Measurements from ENCODE around the gene RDH13. TPM values are rescaled to one million over a fixed set of nuclear protein-coding genes. Genes with fewer than 3 reads are reported as not detected.
"Not testable (repeated sequence)": the region's sequence is repeated elsewhere in the genome, so short reads cannot be mapped to it uniquely, and the experiment has no call there.

The RDH13 gene
- total RNA-seq (2012; rRNA removed) = 11.4 and 14.2 TPM in 2 replicates

- Histone ChIP-seq H3K9me3 (replicated peaks; ENCODE audit: low read length) (no peaks in the 10 kb centered on the region), H3K36me3 (ENCODE audit: insufficient read depth, low read length) (peaks cover 6% of the 10 kb centered on the region), H3K27me3 (ENCODE audit: control insufficient read depth, insufficient read depth, low read length) (peaks cover 22% of the 10 kb centered on the region), H3K9ac (ENCODE audit: low read depth, low read length) (peak within 1 kb of the TSS; percentile 80), H3K4me3 (ENCODE audit: low read length) (peak within 1 kb of the TSS; percentile 79), H3K4me1 (ENCODE audit: control insufficient read depth, insufficient read depth, low read length) (peaks cover 3% of the 10 kb centered on the region), H3K4me2 (ENCODE audit: low read length) (peak within 1 kb of the TSS; percentile 86)
These were observed at the start of gene RDH13 for GRCh38 chr19:55062735-55063491. Gene RDH13, minus strand, starts transcription at chr19:55063148. Its CDS starts 116 bp downstream, at chr19:55063032.

GRCh38 chr19:55112246-55112776 is 49.4 kb upstream of the RDH13 start:
- no peak overlapping the region for H3K4me2 ChIP-seq (ENCODE audit: low read length)
- no peak overlapping the region for H3K4me3 ChIP-seq (ENCODE audit: low read length)
- no peaks in the 10 kb centered on the region for H3K9me3 ChIP-seq (replicated peaks; ENCODE audit: low read length)
- peaks cover 21% of the 10 kb centered on the region for H3K36me3 ChIP-seq (ENCODE audit: insufficient read depth, low read length)
- no peak overlapping the region for H3K9ac ChIP-seq (ENCODE audit: low read depth, low read length)
- H3K27me3 ChIP-seq (ENCODE audit: control insufficient read depth, insufficient read depth, low read length) = no peaks in the 10 kb centered on the region
- peaks cover 18% of the 10 kb centered on the region for H3K4me1 ChIP-seq (ENCODE audit: control insufficient read depth, insufficient read depth, low read length)

- Histone ChIP-seq H3K27me3 (ENCODE audit: control insufficient read depth, insufficient read depth, low read length) (no peaks in the 10 kb centered on the region), H3K9me3 (replicated peaks; ENCODE audit: low read length) (no peaks in the 10 kb centered on the region), H3K4me2 (ENCODE audit: low read length) (no peak overlapping the region), H3K4me1 (ENCODE audit: control insufficient read depth, insufficient read depth, low read length) (peaks cover 18% of the 10 kb centered on the region), H3K9ac (ENCODE audit: low read depth, low read length) (no peak overlapping the region), H3K36me3 (ENCODE audit: insufficient read depth, low read length) (peaks cover 21% of the 10 kb centered on the region), H3K4me3 (ENCODE audit: low read length) (no peak overlapping the region)
These were observed 48.4 kb upstream of the RDH13 start for GRCh38 chr19:55111238-55111831.

GRCh38 chr19:55109527-55110291 is 46.8 kb upstream of the RDH13 start:
- Histone ChIP-seq H3K9ac (ENCODE audit: low read depth, low read length) (no peak overlapping the region), H3K9me3 (replicated peaks; ENCODE audit: low read length) (no peaks in the 10 kb centered on the region), H3K4me3 (ENCODE audit: low read length) (no peak overlapping the region), H3K36me3 (ENCODE audit: insufficient read depth, low read length) (peaks cover 21% of the 10 kb centered on the region), H3K27me3 (ENCODE audit: control insufficient read depth, insufficient read depth, low read length) (no peaks in the 10 kb centered on the region), H3K4me1 (ENCODE audit: control insufficient read depth, insufficient read depth, low read length) (peaks cover 8% of the 10 kb centered on the region), H3K4me2 (ENCODE audit: low read length) (no peak overlapping the region)

GRCh38 chr19:55107252-55107651 is 44.3 kb upstream of the RDH13 start:
- not testable (repeated sequence) for H3K9ac ChIP-seq (ENCODE audit: low read depth, low read length); H3K9me3 ChIP-seq (replicated peaks; ENCODE audit: low read length); H3K4me2 ChIP-seq (ENCODE audit: low read length); H3K4me1 ChIP-seq (ENCODE audit: control insufficient read depth, insufficient read depth, low read length); H3K4me3 ChIP-seq (ENCODE audit: low read length); H3K27me3 ChIP-seq (ENCODE audit: control insufficient read depth, insufficient read depth, low read length)
- H3K36me3 ChIP-seq (ENCODE audit: insufficient read depth, low read length) = peaks cover 28% of the 10 kb centered on the region

- H3K9me3 ChIP-seq (replicated peaks; ENCODE audit: low read length) = peaks cover 5% of the 10 kb centered on the region
- no peaks in the 10 kb centered on the region for H3K27me3 ChIP-seq (ENCODE audit: control insufficient read depth, insufficient read depth, low read length)
- H3K36me3 ChIP-seq (ENCODE audit: insufficient read depth, low read length) = peaks cover 26% of the 10 kb centered on the region
- no peaks in the 10 kb centered on the region for H3K4me1 ChIP-seq (ENCODE audit: control insufficient read depth, insufficient read depth, low read length)
- no peak overlapping the region for H3K4me3 ChIP-seq (ENCODE audit: low read length)
- no peak overlapping the region for H3K9ac ChIP-seq (ENCODE audit: low read depth, low read length)
- no peak overlapping the region for H3K4me2 ChIP-seq (ENCODE audit: low read length)
These were observed 43.6 kb upstream of the RDH13 start for GRCh38 chr19:55106591-55106990.

GRCh38 chr19:55105237-55105636 is 42.3 kb upstream of the RDH13 start:
- H3K4me3 ChIP-seq (ENCODE audit: low read length) = no peak overlapping the region
- H3K9me3 ChIP-seq (replicated peaks; ENCODE audit: low read length) = peaks cover 5% of the 10 kb centered on the region
- no peaks in the 10 kb centered on the region for H3K27me3 ChIP-seq (ENCODE audit: control insufficient read depth, insufficient read depth, low read length)
- H3K9ac ChIP-seq (ENCODE audit: low read depth, low read length) = no peak overlapping the region
- H3K36me3 ChIP-seq (ENCODE audit: insufficient read depth, low read length) = peaks cover 31% of the 10 kb centered on the region
- no peaks in the 10 kb centered on the region for H3K4me1 ChIP-seq (ENCODE audit: control insufficient read depth, insufficient read depth, low read length)
- H3K4me2 ChIP-seq (ENCODE audit: low read length) = no peak overlapping the region

GRCh38 chr19:55103190-55103589 is 40.2 kb upstream of the RDH13 start:
- no peak overlapping the region for H3K4me3 ChIP-seq (ENCODE audit: low read length)
- no peak overlapping the region for H3K9ac ChIP-seq (ENCODE audit: low read depth, low read length)
- H3K36me3 ChIP-seq (ENCODE audit: insufficient read depth, low read length) = peaks cover 40% of the 10 kb centered on the region
- H3K27me3 ChIP-seq (ENCODE audit: control insufficient read depth, insufficient read depth, low read length) = no peaks in the 10 kb centered on the region
- H3K4me1 ChIP-seq (ENCODE audit: control insufficient read depth, insufficient read depth, low read length) = no peaks in the 10 kb centered on the region
- H3K4me2 ChIP-seq (ENCODE audit: low read length) = no peak overlapping the region
- H3K9me3 ChIP-seq (replicated peaks; ENCODE audit: low read length) = peaks cover 5% of the 10 kb centered on the region

- H3K4me1 ChIP-seq (ENCODE audit: control insufficient read depth, insufficient read depth, low read length) = no peaks in the 10 kb centered on the region
- no peak overlapping the region for H3K9ac ChIP-seq (ENCODE audit: low read depth, low read length)
- no peaks in the 10 kb centered on the region for H3K27me3 ChIP-seq (ENCODE audit: control insufficient read depth, insufficient read depth, low read length)
- H3K4me2 ChIP-seq (ENCODE audit: low read length) = no peak overlapping the region
- peaks cover 5% of the 10 kb centered on the region for H3K9me3 ChIP-seq (replicated peaks; ENCODE audit: low read length)
- peaks cover 43% of the 10 kb centered on the region for H3K36me3 ChIP-seq (ENCODE audit: insufficient read depth, low read length)
- H3K4me3 ChIP-seq (ENCODE audit: low read length) = no peak overlapping the region
These were observed 38.3 kb upstream of the RDH13 start for GRCh38 chr19:55101261-55101660.

GRCh38 chr19:55099557-55100506 is 36.9 kb upstream of the RDH13 start:
- H3K4me3 ChIP-seq (ENCODE audit: low read length) = no peak overlapping the region
- no peaks in the 10 kb centered on the region for H3K4me1 ChIP-seq (ENCODE audit: control insufficient read depth, insufficient read depth, low read length)
- no peaks in the 10 kb centered on the region for H3K27me3 ChIP-seq (ENCODE audit: control insufficient read depth, insufficient read depth, low read length)
- no peak overlapping the region for H3K4me2 ChIP-seq (ENCODE audit: low read length)
- peaks cover 5% of the 10 kb centered on the region for H3K9me3 ChIP-seq (replicated peaks; ENCODE audit: low read length)
- H3K36me3 ChIP-seq (ENCODE audit: insufficient read depth, low read length) = peaks cover 50% of the 10 kb centered on the region
- H3K9ac ChIP-seq (ENCODE audit: low read depth, low read length) = no peak overlapping the region

All from skeletal muscle satellite cell (primary cell).